ENCODE data around the gene PRKAR2B. TPM values are rescaled to one million over a fixed set of nuclear protein-coding genes. Genes with fewer than 3 reads are reported as not detected.
"Not testable (repeated sequence)": the region's sequence is repeated elsewhere in the genome, so short reads cannot be mapped to it uniquely, and the experiment has no call there.

Gene PRKAR2B
- total and polyA plus RNA-seq, 3 experiments from 2014 or later = 0.93 to 1.2 (median 1.1) TPM

DNA sequence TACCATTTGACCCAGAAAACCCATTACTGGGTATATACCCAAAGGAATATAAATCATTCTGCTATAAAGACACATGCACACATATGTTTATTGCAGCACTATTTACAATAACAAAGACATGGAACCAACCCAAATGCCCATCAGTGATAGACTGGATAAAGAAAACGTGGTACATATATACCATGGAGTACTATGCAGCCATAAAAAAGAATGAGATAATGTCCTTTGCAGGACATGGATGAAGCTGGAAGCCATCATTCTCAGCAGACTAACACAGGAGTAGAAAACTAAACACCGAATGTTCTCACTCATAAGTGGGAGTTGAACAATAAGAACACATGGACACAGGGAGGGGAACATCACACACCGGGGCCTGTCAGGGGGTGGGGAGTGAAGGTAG lies 111.2 kb downstream of the PRKAR2B start:
- POLR2A ChIA-PET; H3K4me1 ChIP-seq (ENCODE audit: insufficient read depth, low read length); H3K4me1 Mint-ChIP-seq; H3K36me3 Mint-ChIP-seq; H3K9me3 ChIP-seq (ENCODE audit: low read length); H3K36me3 ChIP-seq (ENCODE audit: insufficient read depth, low read length); H3K27ac ChIP-seq (ENCODE audit: low read depth, low read length); H3K9me3 Mint-ChIP-seq; H3K27me3 ChIP-seq (ENCODE audit: insufficient read depth, low read length, poor library complexity, severe bottlenecking); H3K27ac Mint-ChIP-seq; H3K4me3 ChIP-seq (ENCODE audit: low read length); H3K27me3 Mint-ChIP-seq; DNase-seq; H3K4me3 Mint-ChIP-seq: not testable (repeated sequence)
- CTCF ChIA-PET = interaction anchor here (1.3 kb wide), 1 partner anchor 8 kb away, joined by 10 read pairs; no protein-coding TSS in a partner anchor

DNA sequence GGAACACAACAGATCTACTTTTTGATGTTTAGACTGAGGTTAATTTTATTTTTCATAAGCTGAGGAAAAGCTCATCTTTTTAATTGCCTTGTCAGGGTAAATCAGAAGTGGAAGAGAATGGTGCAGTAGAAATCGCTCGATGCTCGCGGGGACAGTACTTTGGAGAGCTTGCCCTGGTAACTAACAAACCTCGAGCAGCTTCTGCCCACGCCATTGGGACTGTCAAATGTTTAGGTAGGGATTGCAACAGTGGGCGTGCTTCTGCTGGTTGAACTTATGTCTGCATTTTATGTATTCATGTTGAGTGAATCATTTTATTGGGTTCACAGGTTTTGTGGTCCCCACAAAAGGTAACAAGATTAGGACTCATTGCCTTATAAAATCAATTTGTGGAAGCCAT lies 112.6 kb downstream of the PRKAR2B start:
- no peaks in the 10 kb centered on the region for H3K27me3 ChIP-seq (ENCODE audit: insufficient read depth, low read length, poor library complexity, severe bottlenecking)
- Mint-ChIP-seq H3K9me3 (no peaks in the 10 kb centered on the region), H3K4me3 (no peak overlapping the region), H3K27ac (no peak overlapping the region), H3K4me1 (no peaks in the 10 kb centered on the region), H3K27me3 (peaks cover 0 to 7% of the 10 kb centered on the region in 2 donors), H3K36me3 (no peaks in the 10 kb centered on the region)
- no peak overlapping the region for H3K4me3 ChIP-seq (ENCODE audit: low read length)
- H3K36me3 ChIP-seq (ENCODE audit: insufficient read depth, low read length) = no peaks in the 10 kb centered on the region
- H3K27ac ChIP-seq (ENCODE audit: low read depth, low read length) = no peak overlapping the region
- no peaks in the 10 kb centered on the region for H3K9me3 ChIP-seq (ENCODE audit: low read length)
- ChIA-PET POLR2A (interaction anchor here (1.2 kb wide), 1 partner anchor 11 kb away, joined by 7 read pairs; the partner anchor contains the start of gene HBP1), CTCF (interaction anchor here (1.2 to 1.3 kb wide), 2 partner anchors 9 to 11 kb away, joined by 4 to 10 read pairs; no protein-coding TSS in a partner anchor)
- no peak for DNase-seq
- H3K4me1 ChIP-seq (ENCODE audit: insufficient read depth, low read length) = no peaks in the 10 kb centered on the region

DNA sequence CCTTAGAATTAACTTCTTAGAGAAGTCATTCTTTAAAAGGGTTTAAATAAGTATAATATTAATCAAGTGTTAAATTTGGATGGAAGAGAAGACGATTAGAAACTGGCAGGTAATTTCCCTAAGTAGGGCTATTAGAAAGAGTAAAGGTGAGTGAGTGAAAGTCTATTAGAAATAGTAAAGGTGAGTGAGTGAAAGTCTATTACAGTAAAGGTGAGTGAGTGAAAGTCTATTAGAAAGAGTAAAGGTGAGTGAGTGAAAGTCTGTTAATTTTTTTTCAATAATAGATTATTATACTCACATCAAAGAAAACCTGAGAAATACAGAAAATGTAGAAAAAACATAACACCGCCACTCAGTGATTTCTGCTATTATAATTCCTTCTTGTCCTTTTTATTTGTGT lies 113.5 kb downstream of the PRKAR2B start:
- no peaks in the 10 kb centered on the region for H3K4me1 Mint-ChIP-seq
- CTCF ChIA-PET = no interaction called here
- no peak for DNase-seq
- no peak overlapping the region for H3K27ac Mint-ChIP-seq
- H3K27me3 ChIP-seq (ENCODE audit: insufficient read depth, low read length, poor library complexity, severe bottlenecking) = no peaks in the 10 kb centered on the region
- H3K27me3 Mint-ChIP-seq = peaks cover 0 to 4% of the 10 kb centered on the region in 2 donors
- H3K4me3 Mint-ChIP-seq = no peak overlapping the region
- H3K9me3 Mint-ChIP-seq = no peaks in the 10 kb centered on the region
- no peaks in the 10 kb centered on the region for H3K4me1 ChIP-seq (ENCODE audit: insufficient read depth, low read length)
- H3K36me3 ChIP-seq (ENCODE audit: insufficient read depth, low read length) = no peaks in the 10 kb centered on the region
- no peak overlapping the region for H3K4me3 ChIP-seq (ENCODE audit: low read length)
- no peak overlapping the region for H3K27ac ChIP-seq (ENCODE audit: low read depth, low read length)
- no peaks in the 10 kb centered on the region for H3K36me3 Mint-ChIP-seq
- POLR2A ChIA-PET = no interaction called here
- H3K9me3 ChIP-seq (ENCODE audit: low read length) = no peaks in the 10 kb centered on the region

DNA sequence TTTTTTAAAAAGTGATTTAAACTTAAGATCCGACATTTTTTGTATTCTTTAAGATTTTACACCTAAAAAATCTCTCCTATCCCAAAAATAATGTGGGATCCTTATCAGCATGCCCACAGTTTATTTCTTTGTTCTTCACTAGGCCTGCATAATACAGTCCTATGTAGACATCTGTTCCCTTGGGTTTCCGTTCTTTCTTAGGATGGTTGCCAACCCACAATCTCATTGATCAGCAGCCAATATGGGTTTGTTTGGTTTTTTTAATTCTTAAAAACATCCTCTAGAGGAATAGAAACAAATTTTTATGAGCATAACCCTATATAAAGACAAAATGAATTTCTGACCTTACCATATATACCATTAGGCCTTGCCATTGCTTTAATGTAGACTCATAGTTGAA lies 115.9 kb downstream of the PRKAR2B start:
- no peaks in the 10 kb centered on the region for H3K4me1 Mint-ChIP-seq
- H3K9me3 ChIP-seq (ENCODE audit: low read length) = no peaks in the 10 kb centered on the region
- ChIA-PET POLR2A (interaction anchor here (1.0 kb wide), 1 partner anchor 8 kb away, joined by 3 read pairs; no protein-coding TSS in a partner anchor), CTCF (no interaction called here)
- no peak overlapping the region for H3K4me3 ChIP-seq (ENCODE audit: low read length)
- H3K27me3 ChIP-seq (ENCODE audit: insufficient read depth, low read length, poor library complexity, severe bottlenecking) = no peaks in the 10 kb centered on the region
- peaks cover 12% of the 10 kb centered on the region in 2 donors for H3K27me3 Mint-ChIP-seq
- H3K9me3 Mint-ChIP-seq = no peaks in the 10 kb centered on the region
- no peaks in the 10 kb centered on the region for H3K4me1 ChIP-seq (ENCODE audit: insufficient read depth, low read length)
- no peaks in the 10 kb centered on the region for H3K36me3 Mint-ChIP-seq
- no peak overlapping the region for H3K4me3 Mint-ChIP-seq
- no peak for DNase-seq
- no peaks in the 10 kb centered on the region for H3K36me3 ChIP-seq (ENCODE audit: insufficient read depth, low read length)
- H3K27ac Mint-ChIP-seq = no peak overlapping the region
- H3K27ac ChIP-seq (ENCODE audit: low read depth, low read length) = no peak overlapping the region

DNA sequence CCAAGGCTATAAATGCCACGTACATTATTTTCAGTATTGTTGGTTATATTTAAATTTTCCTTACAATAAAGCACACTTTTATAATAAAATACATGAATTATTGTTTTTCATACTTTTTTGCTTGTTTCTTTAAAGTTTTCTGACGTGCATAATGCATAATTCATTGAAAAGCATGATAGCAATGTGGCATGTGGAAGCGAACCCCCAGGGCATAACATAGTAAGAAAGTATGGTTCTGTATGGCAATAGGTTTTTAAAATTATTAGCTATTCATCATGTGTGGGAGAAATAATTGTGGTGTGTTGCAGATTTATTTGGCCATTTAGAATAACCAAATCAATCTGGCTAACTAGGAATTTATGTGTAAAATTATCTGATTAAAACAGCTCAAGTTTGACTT lies 116.9 kb downstream of the PRKAR2B start:
- Mint-ChIP-seq H3K9me3 (no peaks in the 10 kb centered on the region), H3K27me3 (peaks cover 10 to 13% of the 10 kb centered on the region in 2 donors), H3K36me3 (no peaks in the 10 kb centered on the region), H3K4me1 (peaks cover 0 to 5% (median under 1%) of the 10 kb centered on the region in 3 donors), H3K4me3 (no peak overlapping the region), H3K27ac (no peak overlapping the region)
- H3K36me3 ChIP-seq (ENCODE audit: insufficient read depth, low read length) = no peaks in the 10 kb centered on the region
- ChIA-PET POLR2A (interaction anchor here (0.6 kb wide), 1 partner anchor 10 kb away, joined by 6 read pairs; no protein-coding TSS in a partner anchor), CTCF (no interaction called here)
- no peak overlapping the region for H3K27ac ChIP-seq (ENCODE audit: low read depth, low read length)
- no peaks in the 10 kb centered on the region for H3K4me1 ChIP-seq (ENCODE audit: insufficient read depth, low read length)
- no peak for DNase-seq
- no peaks in the 10 kb centered on the region for H3K27me3 ChIP-seq (ENCODE audit: insufficient read depth, low read length, poor library complexity, severe bottlenecking)
- no peak overlapping the region for H3K4me3 ChIP-seq (ENCODE audit: low read length)
- H3K9me3 ChIP-seq (ENCODE audit: low read length) = no peaks in the 10 kb centered on the region

DNA sequence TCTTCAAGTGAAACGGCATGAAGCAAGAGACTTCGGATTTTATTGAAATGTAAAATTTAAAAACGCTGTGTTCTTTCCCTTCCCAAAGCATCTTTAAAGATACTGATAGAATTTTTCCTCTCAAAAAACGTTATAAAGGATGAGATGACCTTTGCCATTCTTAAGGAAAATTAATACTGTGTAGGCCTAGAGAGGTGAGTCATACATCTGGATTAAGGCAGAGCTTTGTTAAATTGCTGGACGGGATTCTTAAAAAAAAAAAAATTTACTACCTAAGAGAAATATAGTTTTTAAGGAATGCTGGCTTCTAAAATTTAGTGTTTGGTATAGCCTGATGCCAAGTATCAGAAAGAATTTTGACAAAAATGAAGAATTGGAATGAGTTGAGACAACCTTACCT lies 118.0 kb downstream of the PRKAR2B start:
- Histone ChIP-seq H3K27ac (ENCODE audit: low read depth, low read length) (no peak overlapping the region), H3K4me1 (ENCODE audit: insufficient read depth, low read length) (no peaks in the 10 kb centered on the region), H3K9me3 (ENCODE audit: low read length) (no peaks in the 10 kb centered on the region), H3K4me3 (ENCODE audit: low read length) (no peak overlapping the region), H3K36me3 (ENCODE audit: insufficient read depth, low read length) (no peaks in the 10 kb centered on the region), H3K27me3 (ENCODE audit: insufficient read depth, low read length, poor library complexity, severe bottlenecking) (no peaks in the 10 kb centered on the region)
- ChIA-PET POLR2A (interaction anchor here (0.6 kb wide), 1 partner anchor 277 kb away, joined by 5 read pairs; no protein-coding TSS in a partner anchor), CTCF (interaction anchor here (0.7 kb wide), 1 partner anchor 11 kb away, joined by 3 read pairs; no protein-coding TSS in a partner anchor)
- Mint-ChIP-seq H3K4me1 (peaks cover 5 to 16% (median 10%) of the 10 kb centered on the region in 3 donors), H3K36me3 (no peaks in the 10 kb centered on the region), H3K27me3 (peaks cover 10 to 13% of the 10 kb centered on the region in 2 donors), H3K9me3 (no peaks in the 10 kb centered on the region), H3K27ac (no peak overlapping the region), H3K4me3 (no peak overlapping the region)
- DNase-seq = no peak

DNA sequence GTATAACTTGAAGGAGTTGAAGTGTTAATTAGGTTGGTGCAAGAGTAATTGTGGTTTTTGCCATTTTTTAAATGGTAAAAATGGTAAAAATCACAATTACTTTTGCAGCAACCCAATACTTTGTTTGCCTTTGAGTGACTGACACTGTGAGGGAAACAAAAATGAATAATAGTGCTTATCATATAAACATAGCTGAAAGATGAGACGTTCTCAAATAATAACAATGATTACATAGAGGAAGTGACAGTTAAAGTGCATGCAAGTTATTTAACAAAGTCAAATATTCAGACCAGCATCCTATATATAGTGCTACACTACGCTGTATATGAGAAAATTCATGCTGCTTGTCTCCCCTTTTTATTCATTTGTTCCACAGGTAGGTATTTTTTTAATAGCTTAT lies 119.6 kb downstream of the PRKAR2B start:
- Histone ChIP-seq H3K36me3 (ENCODE audit: insufficient read depth, low read length) (no peaks in the 10 kb centered on the region), H3K27me3 (ENCODE audit: insufficient read depth, low read length, poor library complexity, severe bottlenecking) (no peaks in the 10 kb centered on the region), H3K4me1 (ENCODE audit: insufficient read depth, low read length) (no peaks in the 10 kb centered on the region), H3K9me3 (ENCODE audit: low read length) (no peaks in the 10 kb centered on the region), H3K4me3 (ENCODE audit: low read length) (no peak overlapping the region), H3K27ac (ENCODE audit: low read depth, low read length) (no peak overlapping the region)
- peaks cover 12 to 13% of the 10 kb centered on the region in 2 donors for H3K27me3 Mint-ChIP-seq
- no peak overlapping the region for H3K4me3 Mint-ChIP-seq
- no peaks in the 10 kb centered on the region for H3K9me3 Mint-ChIP-seq
- H3K4me1 Mint-ChIP-seq = peaks cover 14 to 25% (median 16%) of the 10 kb centered on the region in 3 donors
- ChIA-PET CTCF (interaction anchor here (1.7 kb wide), 1 partner anchor 371 kb away, joined by 4 read pairs; no protein-coding TSS in a partner anchor), POLR2A (interaction anchor here (0.6 kb wide), 1 partner anchor 399 kb away, joined by 3 read pairs; no protein-coding TSS in a partner anchor)
- peaks cover 0 to 9% (median 0%) of the 10 kb centered on the region in 3 donors for H3K36me3 Mint-ChIP-seq
- no peak overlapping the region for H3K27ac Mint-ChIP-seq
- no peak for DNase-seq

DNA sequence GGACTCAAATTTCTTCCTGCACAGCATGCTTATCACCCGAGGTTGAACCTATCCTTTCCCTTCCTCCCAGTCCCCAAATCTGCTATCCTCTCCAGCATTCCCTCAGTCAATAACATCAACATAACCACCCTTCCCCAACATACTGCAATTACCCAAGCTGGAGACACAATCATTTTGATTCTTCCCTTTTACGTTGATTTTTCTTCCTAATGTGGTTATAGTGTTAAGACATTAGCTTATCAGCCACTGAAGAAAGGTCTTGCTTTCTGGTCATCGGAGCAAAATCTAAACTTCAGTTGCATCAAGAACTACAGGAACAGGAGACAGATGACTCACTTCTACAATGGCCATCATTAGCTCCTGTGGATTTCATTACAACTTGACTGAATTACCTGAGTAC lies 120.8 kb downstream of the PRKAR2B start:
- Histone ChIP-seq H3K27me3 (ENCODE audit: insufficient read depth, low read length, poor library complexity, severe bottlenecking) (no peaks in the 10 kb centered on the region), H3K9me3 (ENCODE audit: low read length) (no peaks in the 10 kb centered on the region), H3K4me3 (ENCODE audit: low read length) (no peak overlapping the region), H3K36me3 (ENCODE audit: insufficient read depth, low read length) (no peaks in the 10 kb centered on the region), H3K4me1 (ENCODE audit: insufficient read depth, low read length) (peaks cover 5% of the 10 kb centered on the region), H3K27ac (ENCODE audit: low read depth, low read length) (no peak overlapping the region)
- ChIA-PET CTCF (interaction anchor here (1.7 kb wide), 1 partner anchor 372 kb away, joined by 4 read pairs; no protein-coding TSS in a partner anchor), POLR2A (no interaction called here)
- DNase-seq = no peak
- Mint-ChIP-seq H3K9me3 (no peaks in the 10 kb centered on the region), H3K27me3 (peaks cover 13 to 14% of the 10 kb centered on the region in 2 donors), H3K27ac (peak overlapping the region in 2 of 8 donors; percentile 21 to 38), H3K4me3 (peak overlapping the region in 1 of 7 donors; percentile 10), H3K36me3 (peaks cover 0 to 18% (median 0%) of the 10 kb centered on the region in 3 donors), H3K4me1 (peaks cover 20 to 32% (median 22%) of the 10 kb centered on the region in 3 donors)

All from CD8-positive, alpha-beta memory T cell (primary cell).